Prostate gland (tissue), 2 donors: ENCODE measurements around the gene PTEN. TPM values are rescaled to one million over a fixed set of nuclear protein-coding genes. Genes with fewer than 3 reads are reported as not detected.
"Not testable (repeated sequence)": the region's sequence is repeated elsewhere in the genome, so short reads cannot be mapped to it uniquely, and the experiment has no call there.

Experiments used
- DNase-seq: peaks from one replicate; pipeline ENCODE4 v3.0.0-alpha.2; 2019; ENCODE audit warnings: low spot score
- H3K27ac ChIP-seq, 2 donors: fragments of 200-600 bp; sonication (generic); 2 replicates each; pipeline ENCODE4 v1.5.1; 2017 to 2019
- H3K27me3 ChIP-seq: fragments of 200-600 bp; sonication (generic); replicated peaks from 2 replicates; pipeline ENCODE4 v1.5.1; 2019; ENCODE audit not compliant: insufficient read depth
- H3K36me3 ChIP-seq, 2 donors: fragments of 200-600 bp; sonication (generic); 1 replicate in 1 of 2; 2 replicates in 1 of 2; pipeline versions ENCODE4 v1.5.1 to v1.8.1; 2017 to 2019
- H3K4me1 ChIP-seq: fragments of 200-600 bp; sonication (generic); replicated peaks from 2 replicates; pipeline ENCODE4 v1.5.1; 2019
- H3K4me3 ChIP-seq, 2 donors: fragments of 200-600 bp; sonication (generic); 2 replicates each; pipeline ENCODE4 v1.5.1; 2017 to 2019
- H3K9me3 ChIP-seq: fragments of 200-600 bp; sonication (generic); 2 replicates; pipeline ENCODE4 v1.5.1; 2017
- POLR2A ChIP-seq: fragments of 450-650 bp; IDR thresholded peaks from one replicate; pipeline ENCODE4 v1.6.1; 2016; ENCODE audit warnings: antibody characterized with exemption, mild to moderate bottlenecking
- POLR2AphosphoS5 ChIP-seq: sonication (generic); formaldehyde crosslinking; IDR thresholded peaks from one replicate; pipeline ENCODE4 v1.6.1; 2017; ENCODE audit warnings: antibody characterized with exemption
- WGBS: methylation state at CpG from one replicate; pipeline ENCODE4 v1.1.5; 2018; 5-methylcytosine and 5-hydroxymethylcytosine counted together
- intact Hi-C: fragments of 100-400 bp; cut with DNase I; formaldehyde crosslinking; loops from one replicate; pipeline ENCODE4 v1.14.2; 2022
- total RNA-seq, 2 donors: library from RNA; depleted of rRNA; stranded (reverse); fragments of >200 nt; gene quantifications; one replicate each; pipeline ENCODE4 v1.1.0, GENCODE V29; 2016
- TF ChIP-seq, protein P1 (sequence below), 4 experiments: fragments of 200-600 bp in 2 of 4; fragments of 450-650 bp in 2 of 4; sonication (generic) in 2 of 4; IDR thresholded peaks; 1 replicate in 3 of 4; 2 replicates in 1 of 4; pipeline ENCODE4 v1.5.1; 2016 to 2019; ENCODE audit warnings: antibody characterized with exemption in 4 of 4, mild to moderate bottlenecking in 2 of 4, moderate library complexity in 2 of 4

Gene PTEN
- total RNA-seq, 2 donors from 2014 or later: 85.8 to 90.2 TPM

- Histone ChIP-seq H3K4me3 (no peak overlapping the region), H3K27me3 (no peaks in the 10 kb centered on the region), H3K27ac (no peak overlapping the region), H3K4me1 (no peaks in the 10 kb centered on the region), H3K36me3 (no peaks in the 10 kb centered on the region), H3K9me3 (no peaks in the 10 kb centered on the region)
- DNase-seq: no peak
- WGBS: 98% methylated on average over 2 of the region's 2 CpGs
- TF ChIP-seq, protein P1, sequence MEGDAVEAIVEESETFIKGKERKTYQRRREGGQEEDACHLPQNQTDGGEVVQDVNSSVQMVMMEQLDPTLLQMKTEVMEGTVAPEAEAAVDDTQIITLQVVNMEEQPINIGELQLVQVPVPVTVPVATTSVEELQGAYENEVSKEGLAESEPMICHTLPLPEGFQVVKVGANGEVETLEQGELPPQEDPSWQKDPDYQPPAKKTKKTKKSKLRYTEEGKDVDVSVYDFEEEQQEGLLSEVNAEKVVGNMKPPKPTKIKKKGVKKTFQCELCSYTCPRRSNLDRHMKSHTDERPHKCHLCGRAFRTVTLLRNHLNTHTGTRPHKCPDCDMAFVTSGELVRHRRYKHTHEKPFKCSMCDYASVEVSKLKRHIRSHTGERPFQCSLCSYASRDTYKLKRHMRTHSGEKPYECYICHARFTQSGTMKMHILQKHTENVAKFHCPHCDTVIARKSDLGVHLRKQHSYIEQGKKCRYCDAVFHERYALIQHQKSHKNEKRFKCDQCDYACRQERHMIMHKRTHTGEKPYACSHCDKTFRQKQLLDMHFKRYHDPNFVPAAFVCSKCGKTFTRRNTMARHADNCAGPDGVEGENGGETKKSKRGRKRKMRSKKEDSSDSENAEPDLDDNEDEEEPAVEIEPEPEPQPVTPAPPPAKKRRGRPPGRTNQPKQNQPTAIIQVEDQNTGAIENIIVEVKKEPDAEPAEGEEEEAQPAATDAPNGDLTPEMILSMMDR (IDR thresholded peaks at IDR 0.05): no peak
- TF ChIP-seq POLR2A (no peak), POLR2AphosphoS5 (no peak)
- intact Hi-C loops: no loop called here
These were observed 23.2 kb downstream of the PTEN start for GRCh38 chr10:87886635-87887034.

DNA sequence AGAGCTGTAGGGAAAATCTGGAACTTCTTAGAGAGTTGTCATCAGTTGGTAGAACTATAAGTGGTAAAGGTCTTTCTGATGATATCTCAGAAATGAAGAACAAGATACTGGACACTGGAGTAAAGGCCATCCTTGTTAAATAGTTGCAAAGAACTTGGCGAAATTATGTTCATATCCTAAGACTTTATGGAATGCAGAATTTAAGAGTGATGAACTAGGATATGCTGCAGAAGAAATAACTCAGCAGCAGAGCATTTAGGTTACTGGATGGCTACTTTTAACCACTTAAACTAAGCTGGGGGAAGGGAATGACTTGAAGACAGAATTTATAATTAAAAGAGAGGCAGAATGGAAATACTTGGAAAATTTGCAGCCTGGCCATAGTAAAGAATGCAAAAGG, 23.7 kb downstream of the PTEN start:
- DNase-seq: no peak
- H3K9me3 ChIP-seq: no peaks in the 10 kb centered on the region
- no peak overlapping the region for H3K27ac ChIP-seq
- WGBS: 88% methylated on average over 1 of the region's 1 CpG
- H3K4me1 ChIP-seq: no peaks in the 10 kb centered on the region
- TF ChIP-seq, protein P1 (IDR thresholded peaks at IDR 0.05): no peak
- TF ChIP-seq POLR2AphosphoS5: no peak
- no peak for TF ChIP-seq POLR2A
- H3K4me3 ChIP-seq: no peak overlapping the region
- intact Hi-C loops: no loop called here
- H3K36me3 ChIP-seq: no peaks in the 10 kb centered on the region
- no peaks in the 10 kb centered on the region for H3K27me3 ChIP-seq

DNA sequence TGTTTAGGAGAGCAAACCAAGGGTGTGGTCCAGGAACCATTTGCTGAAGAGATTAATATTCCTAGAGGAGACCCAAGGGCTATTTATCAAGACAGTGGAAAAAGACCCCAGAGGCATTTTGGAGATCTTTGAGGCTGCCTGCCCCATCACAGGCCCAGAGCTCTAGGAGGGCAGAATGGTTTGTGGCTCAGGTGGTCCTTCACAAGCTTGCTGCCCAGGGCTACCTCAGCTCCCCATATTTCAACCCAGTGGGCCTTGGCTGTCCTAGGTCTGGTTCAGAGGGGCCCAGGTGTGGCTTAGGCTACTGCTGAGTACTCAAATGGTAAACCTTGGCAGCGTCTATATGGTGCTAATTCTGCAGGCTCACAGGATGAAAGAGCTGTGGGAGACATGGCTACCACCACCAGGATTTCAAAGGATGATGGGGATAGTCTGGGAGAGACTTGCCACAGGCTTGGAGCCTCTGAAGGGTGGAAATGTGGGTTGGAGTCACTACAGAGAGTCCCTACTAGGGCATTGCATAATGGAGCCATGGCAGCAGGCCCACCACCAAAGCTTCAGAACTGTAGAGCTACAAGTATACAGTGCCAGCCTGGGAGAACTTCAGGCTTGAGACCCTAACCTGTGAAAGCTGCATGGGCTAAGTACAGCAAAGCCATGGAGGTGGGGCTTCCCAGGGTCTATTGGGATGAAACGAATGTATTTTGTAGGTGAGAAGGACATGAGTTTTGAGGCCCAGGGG, 24.3 kb downstream of the PTEN start:
- Histone ChIP-seq H3K4me1 (no peaks in the 10 kb centered on the region), H3K27me3 (no peaks in the 10 kb centered on the region), H3K27ac (no peak overlapping the region), H3K36me3 (no peaks in the 10 kb centered on the region), H3K4me3 (no peak overlapping the region), H3K9me3 (no peaks in the 10 kb centered on the region)
- intact Hi-C loops: no loop called here
- 88% methylated on average over 2 of the region's 2 CpGs for WGBS
- TF ChIP-seq POLR2AphosphoS5 (no peak), POLR2A (no peak)
- TF ChIP-seq, protein P1 (IDR thresholded peaks at IDR 0.05): no peak
- no peak for DNase-seq

GRCh38 chr10:87895430-87895829, 32.0 kb downstream of the PTEN start:
- Histone ChIP-seq H3K27ac (no peak overlapping the region), H3K9me3 (no peaks in the 10 kb centered on the region), H3K36me3 (no peaks in the 10 kb centered on the region), H3K27me3 (no peaks in the 10 kb centered on the region), H3K4me1 (peaks cover 3% of the 10 kb centered on the region), H3K4me3 (no peak overlapping the region)
- intact Hi-C loops: no loop called here
- WGBS: 69% methylated on average over 1 of the region's 1 CpG
- TF ChIP-seq, protein P1 (IDR thresholded peaks at IDR 0.05): no peak
- TF ChIP-seq POLR2A: no peak
- DNase-seq: no peak

DNA sequence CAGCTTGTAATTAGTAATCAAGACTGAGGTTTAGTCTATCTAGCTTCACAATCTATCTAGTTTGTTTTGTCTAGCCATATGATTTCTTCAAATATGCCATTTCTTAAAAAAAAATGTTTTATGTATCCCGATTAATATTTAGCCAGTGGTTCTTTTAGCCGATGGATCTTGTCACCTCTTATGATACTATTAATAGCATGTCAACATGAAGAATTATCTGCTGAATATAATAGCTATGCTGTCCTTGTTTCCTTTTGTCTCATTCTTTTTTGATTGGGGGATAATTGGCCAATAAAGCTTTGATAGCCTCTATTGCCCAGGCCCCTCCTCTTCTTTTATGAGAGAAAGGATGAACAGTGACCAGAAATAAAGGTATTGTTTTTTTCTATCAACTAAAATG, 32.8 kb downstream of the PTEN start:
- H3K4me3 ChIP-seq: no peak overlapping the region
- intact Hi-C loops: no loop called here
- no peaks in the 10 kb centered on the region for H3K27me3 ChIP-seq
- TF ChIP-seq, protein P1 (IDR thresholded peaks at IDR 0.05): no peak
- TF ChIP-seq POLR2AphosphoS5: no peak
- no peak for TF ChIP-seq POLR2A
- H3K36me3 ChIP-seq: no peaks in the 10 kb centered on the region
- DNase-seq: no peak
- peaks cover 3% of the 10 kb centered on the region for H3K4me1 ChIP-seq
- WGBS: 65% methylated on average over 2 of the region's 2 CpGs
- H3K27ac ChIP-seq: no peak overlapping the region
- H3K9me3 ChIP-seq: no peaks in the 10 kb centered on the region

DNA sequence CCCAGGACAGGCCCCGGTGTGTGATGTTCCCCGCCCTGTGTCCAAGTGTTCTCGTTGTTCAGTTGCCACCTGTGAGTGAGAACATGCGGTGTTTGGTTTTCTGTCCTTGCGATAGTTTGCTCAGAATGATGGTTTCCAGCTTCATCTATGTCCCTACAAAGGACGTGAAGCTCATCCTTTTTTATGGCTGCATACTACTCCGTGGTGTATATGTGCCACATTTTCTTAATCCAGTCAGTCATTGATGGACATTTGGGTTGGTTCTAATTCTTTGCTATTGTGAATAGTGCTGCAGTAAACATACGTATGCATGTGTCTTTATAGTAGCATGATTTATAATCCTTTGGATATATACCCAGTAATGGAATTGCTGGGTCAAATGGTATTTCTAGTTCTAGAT, 34.5 kb downstream of the PTEN start:
- H3K9me3 ChIP-seq, intact Hi-C loops, H3K4me1 ChIP-seq, DNase-seq, H3K4me3 ChIP-seq, H3K27me3 ChIP-seq, H3K27ac ChIP-seq, H3K36me3 ChIP-seq: not testable (repeated sequence)
- whole genome bisulfite sequencing: 98% methylated on average over 8 of the region's 8 CpGs

DNA sequence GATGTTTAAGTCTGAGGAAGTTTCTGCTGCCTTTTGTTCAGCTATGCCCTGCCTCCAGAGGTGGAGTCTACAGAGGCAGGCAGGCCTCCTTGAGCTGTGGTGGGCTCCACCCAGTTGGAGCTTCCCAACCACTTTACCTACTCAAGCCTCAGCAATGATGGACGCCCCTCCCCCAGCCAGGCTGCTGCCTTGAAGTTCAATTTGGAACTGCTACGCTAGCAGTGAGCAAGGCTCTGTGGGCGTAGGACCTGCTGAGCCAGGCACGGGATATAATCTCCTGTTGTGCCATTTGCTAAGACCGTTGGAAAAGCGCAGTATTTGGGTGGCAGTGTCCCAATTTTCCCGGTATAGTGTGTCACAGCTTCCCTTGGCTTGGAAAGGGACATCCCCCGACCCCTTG, 40.0 kb downstream of the PTEN start:
- intact Hi-C loops, H3K4me1 ChIP-seq, DNase-seq, H3K9me3 ChIP-seq, H3K27ac ChIP-seq, H3K36me3 ChIP-seq, H3K27me3 ChIP-seq, H3K4me3 ChIP-seq: not testable (repeated sequence)
- 88% methylated on average over 8 of the region's 8 CpGs for WGBS
